ENCODE data around the gene TPM3. TPM values are rescaled to one million over a fixed set of nuclear protein-coding genes. Genes with fewer than 3 reads are reported as not detected.

The TPM3 gene
- total RNA-seq, 1 experiment from 2014 or later, result 546 TPM

Other genes with a start within 250 kb of the TPM3 start
- gene DENND4B, start 245.4 kb downstream of the TPM3 start, total RNA-seq (2014; rRNA removed; shearing (Covaris generic)), result 3.5 and 4.3 TPM in 2 replicates
- gene CRTC2, start 233.5 kb downstream of the TPM3 start, total RNA-seq (2014; rRNA removed; shearing (Covaris generic)), result 6.5 and 7.0 TPM in 2 replicates
- gene SLC39A1, start 228.6 kb downstream of the TPM3 start, total RNA-seq (2014; rRNA removed; shearing (Covaris generic)), result 93.2 and 96.9 TPM in 2 replicates
- gene CREB3L4, start 224.2 kb downstream of the TPM3 start, total RNA-seq (2014; rRNA removed; shearing (Covaris generic)), result 9.6 and 13.3 TPM in 2 replicates
- gene JTB, start 214.4 kb downstream of the TPM3 start, total RNA-seq (2014; rRNA removed; shearing (Covaris generic)), result 256 and 283 TPM in 2 replicates
- 29.2 and 36.1 TPM in 2 replicates for gene RAB13, start 205.8 kb downstream of the TPM3 start, total RNA-seq (2014; rRNA removed; shearing (Covaris generic))
- 3,546 and 4,042 TPM in 2 replicates for gene RPS27, start 201.3 kb downstream of the TPM3 start, total RNA-seq (2014; rRNA removed; shearing (Covaris generic))
- 0.02 TPM in 1 of 2 replicates, not detected in the other for gene NUP210L, start 37.0 kb downstream of the TPM3 start, total RNA-seq (2014; rRNA removed; shearing (Covaris generic))
- gene CFAP141, start 14.2 kb upstream of the TPM3 start, total RNA-seq (2014; rRNA removed; shearing (Covaris generic)), result not detected in 2 replicates
- gene UBAP2L, start 28.9 kb upstream of the TPM3 start, total RNA-seq (2014; rRNA removed; shearing (Covaris generic)), result 74.3 and 85.9 TPM in 2 replicates
- gene HAX1, start 80.5 kb upstream of the TPM3 start, total RNA-seq (2014; rRNA removed; shearing (Covaris generic)), result 188 and 214 TPM in 2 replicates
- not detected in 2 replicates for gene AQP10, start 129.0 kb upstream of the TPM3 start, total RNA-seq (2014; rRNA removed; shearing (Covaris generic))
- 51.1 and 61.9 TPM in 2 replicates for gene ATP8B2, start 133.4 kb upstream of the TPM3 start, total RNA-seq (2014; rRNA removed; shearing (Covaris generic))
- 6.6 and 7.3 TPM in 2 replicates for gene IL6R, start 213.2 kb upstream of the TPM3 start, total RNA-seq (2014; rRNA removed; shearing (Covaris generic))

Data from H4 (cell line).